ENCODE measurements around the gene CUX1.
"Not testable (repeated sequence)": the region's sequence is repeated elsewhere in the genome, so short reads cannot be mapped to it uniquely, and the experiment has no call there.

The CUX1 gene

DNA sequence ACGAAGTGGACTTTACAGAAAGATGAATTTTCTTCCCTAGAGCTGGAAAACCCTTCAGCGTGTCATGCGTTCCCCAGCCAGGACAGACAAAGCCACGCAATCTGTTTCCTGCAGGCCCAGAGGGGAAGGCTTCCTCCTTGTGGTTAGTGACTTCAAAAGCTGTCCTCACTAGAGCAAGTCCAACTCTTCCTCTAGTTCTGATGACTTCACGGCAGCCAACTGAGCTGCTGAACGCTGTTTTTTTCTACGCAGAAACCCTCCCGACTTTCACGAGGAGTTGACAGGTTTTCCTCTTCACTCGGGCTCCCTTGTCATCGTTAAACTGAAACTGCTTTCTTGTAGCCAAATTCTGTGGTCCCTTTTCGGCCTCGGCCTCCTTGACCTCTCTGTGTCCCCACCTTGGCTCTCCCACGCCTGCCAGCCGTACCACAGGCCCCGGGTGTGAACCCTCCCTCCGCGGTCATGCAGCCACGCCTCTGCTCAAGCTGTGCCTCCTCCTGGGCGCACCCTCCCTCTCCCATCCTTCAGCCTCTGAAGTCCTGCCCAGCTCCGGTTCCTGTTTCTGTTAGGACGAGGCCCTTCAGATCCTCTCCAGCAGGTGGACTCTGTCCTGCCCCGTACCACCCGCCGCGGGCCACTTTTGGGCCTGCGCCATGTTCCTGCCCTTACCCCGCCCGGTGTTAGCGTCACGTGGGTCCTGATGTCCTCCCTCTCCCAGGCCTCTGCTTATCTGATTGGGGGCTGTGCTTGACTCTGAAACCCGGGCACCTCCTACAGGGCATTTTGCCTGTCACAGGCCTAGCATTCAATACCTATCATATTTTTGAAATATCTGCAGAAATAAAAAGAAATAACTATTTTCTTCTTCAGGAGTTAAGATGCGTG is 39.3 kb downstream of the CUX1 start:
- peak; percentile 88 for DNase-seq

GRCh38 chr7:101857358-101857811 is 40.0 kb downstream of the CUX1 start:
- DNase-seq = no peak

DNA sequence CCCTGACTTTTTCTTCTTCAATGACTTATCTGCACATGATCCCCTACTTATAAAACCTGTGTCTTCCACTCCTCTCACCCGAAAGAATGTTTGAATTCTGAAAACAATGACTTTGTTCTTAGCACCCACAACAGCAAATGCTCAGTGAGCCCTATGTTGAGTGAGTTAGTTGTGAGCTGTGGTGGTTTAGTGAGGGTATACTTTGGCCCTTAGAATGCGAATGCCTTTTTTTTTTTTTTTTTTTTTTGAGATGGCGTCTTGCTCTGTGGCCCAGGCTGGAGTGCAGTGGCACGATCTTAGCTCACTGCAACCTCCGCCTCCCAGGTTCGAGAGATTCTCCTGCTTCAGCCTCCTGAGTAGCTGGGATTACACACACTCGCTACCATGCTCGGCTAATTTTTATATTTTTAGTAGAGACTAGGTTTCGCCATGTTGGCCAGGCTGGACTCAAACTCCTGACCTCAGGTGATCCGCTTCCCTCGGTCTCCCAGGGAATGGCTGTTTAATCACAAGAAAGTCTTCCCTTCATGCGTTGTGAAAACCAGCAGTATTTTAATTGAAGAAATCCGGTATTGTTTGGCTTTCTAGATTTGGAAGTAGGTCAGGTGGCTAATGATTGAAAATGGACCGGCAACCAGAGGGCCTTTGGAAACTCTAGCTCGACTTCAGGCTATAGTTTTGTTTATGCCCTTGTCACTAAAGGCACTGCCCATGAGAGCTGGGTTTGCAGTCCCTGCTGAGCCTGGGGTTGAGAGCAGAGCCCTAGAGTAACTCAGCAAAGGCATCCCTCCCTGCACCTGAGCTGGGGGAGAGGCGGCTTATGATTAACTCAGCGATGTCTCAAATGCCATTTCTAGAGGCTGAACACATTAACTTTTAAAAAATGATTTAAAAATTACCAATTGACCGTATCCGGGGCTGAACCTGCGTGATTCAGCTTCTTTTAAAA is 41.3 kb downstream of the CUX1 start:
- no peak for DNase-seq

DNA sequence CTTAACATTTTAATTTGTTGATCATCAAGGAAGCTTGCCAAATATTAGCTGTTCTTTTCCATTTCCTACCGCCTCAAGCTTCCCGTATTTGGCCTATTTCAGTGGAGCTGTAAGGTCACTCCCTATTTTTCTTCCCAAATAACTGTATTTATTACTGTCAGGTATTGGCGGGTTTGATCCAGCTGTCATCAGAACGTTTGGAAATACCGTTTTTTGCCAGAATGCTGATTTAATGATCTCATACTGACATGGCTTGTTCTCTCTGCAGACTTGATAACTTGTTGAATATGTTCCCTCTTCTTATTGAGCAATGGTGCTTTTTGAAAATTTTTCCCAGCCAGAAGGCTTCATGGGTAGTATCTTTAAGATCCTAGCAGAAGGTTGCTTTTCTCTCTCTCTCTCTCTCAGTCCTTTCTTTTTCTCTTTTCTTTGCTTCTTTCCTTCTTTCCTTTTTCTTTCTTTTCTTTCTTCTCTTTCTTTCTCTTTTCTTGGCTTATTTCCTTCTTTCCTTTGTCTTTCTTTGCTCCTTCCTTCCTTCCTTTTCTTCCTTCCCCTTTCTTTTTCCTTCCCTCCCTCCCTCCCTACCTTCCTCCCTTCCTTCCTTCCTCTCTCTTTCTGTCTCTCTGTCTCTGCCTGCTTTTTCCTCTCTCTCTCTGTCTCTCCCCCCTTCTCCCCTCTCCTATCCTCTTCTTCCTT is 42.1 kb downstream of the CUX1 start:
- DNase-seq = no peak

- DNase-seq = no peak
Observed at GRCh38 chr7:101860316-101861217, 43.1 kb downstream of the CUX1 start.

- no peak for DNase-seq
Observed at GRCh38 chr7:101861218-101861775, 43.9 kb downstream of the CUX1 start.

DNA sequence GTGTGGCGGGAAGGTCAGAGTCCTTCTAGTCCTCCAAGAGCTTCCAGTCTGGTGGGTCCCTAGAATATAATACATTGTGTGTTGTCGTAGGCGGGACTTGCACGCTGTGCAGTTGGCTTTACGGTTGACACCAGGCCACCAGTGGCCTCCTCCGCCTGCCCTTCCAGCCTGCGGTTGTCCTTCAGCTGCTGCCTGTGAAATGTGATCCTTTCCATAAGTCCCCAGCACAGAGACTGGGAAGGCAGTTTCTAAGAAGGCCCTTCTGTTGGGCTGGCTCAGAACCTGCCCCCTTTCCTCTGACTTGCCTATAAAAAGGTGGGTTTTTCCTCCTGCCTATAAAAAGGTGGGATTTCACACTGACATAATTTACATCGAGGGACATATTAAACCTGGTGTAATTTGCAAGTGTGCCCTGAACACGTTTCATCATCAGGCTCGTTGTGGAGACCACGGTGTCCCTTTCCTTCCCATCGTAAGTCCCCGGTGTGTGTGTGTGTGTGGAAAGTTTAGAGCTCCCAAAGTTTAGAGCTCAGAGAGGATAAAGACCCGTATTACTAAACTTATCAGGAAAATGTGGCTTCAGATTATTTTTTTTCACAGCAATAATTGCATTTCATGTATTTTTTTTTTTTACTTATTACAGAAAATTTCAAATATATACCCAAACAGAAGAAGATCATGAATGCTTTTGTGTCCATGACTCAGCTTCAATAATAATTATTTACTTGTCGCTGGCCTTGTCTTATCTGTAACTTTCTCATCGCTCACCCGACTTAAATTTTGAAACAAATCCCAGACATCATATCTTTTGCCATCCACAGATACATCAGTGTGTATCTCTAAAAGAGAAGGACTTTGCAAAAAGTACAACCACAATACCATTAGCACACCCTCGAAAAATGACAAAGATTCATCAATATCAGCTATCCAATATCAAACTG is 45.1 kb downstream of the CUX1 start:
- no peak for DNase-seq

GRCh38 chr7:101863598-101863997 is 46.2 kb downstream of the CUX1 start:
- no peak for DNase-seq

DNA sequence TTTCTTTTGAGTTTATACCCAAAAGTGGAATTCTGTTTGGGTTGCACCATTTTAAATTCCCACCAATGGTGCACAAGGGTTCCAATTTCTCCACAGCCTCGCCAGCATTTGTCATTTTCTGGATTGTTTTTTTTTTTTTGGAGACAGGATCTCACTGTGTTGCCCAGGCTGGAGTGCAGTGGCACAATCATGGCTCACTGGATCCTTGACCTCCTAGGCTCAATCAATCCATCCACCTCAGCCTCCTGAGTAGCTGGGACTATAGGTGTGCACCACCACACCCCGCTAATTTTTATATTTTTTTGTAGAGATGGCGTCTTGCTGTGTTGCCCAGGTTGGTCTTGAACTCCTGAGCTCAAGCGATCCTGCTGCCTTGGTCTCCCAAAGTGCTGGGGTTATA is 46.6 kb downstream of the CUX1 start:
- no peak for DNase-seq

- DNase-seq = no peak
Observed at GRCh38 chr7:101865031-101865430, 47.6 kb downstream of the CUX1 start.

GRCh38 chr7:101865455-101865854 is 48.0 kb downstream of the CUX1 start:
- DNase-seq = no peak

DNA sequence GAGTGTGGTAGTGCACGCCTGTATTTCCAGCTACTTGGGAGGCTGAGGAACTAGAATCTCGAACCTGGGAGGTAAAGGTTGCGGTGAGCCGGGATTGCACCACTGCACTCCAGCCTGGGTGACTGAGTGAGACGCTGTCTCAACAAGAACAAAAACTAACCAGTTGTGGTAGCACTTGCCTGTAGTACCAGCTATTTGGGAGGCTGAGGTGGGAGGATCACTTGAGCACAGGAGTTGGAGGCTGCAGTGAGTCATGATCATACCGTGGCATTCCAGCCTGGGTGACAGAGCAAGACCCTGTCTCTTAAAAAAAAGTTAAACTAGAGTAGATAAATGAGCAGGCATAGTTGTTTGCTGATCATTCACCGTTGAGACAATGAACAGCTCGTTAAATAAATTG is 48.9 kb downstream of the CUX1 start:
- no peak for DNase-seq

GRCh38 chr7:101867265-101867664 is 49.8 kb downstream of the CUX1 start:
- no peak for DNase-seq

DNA sequence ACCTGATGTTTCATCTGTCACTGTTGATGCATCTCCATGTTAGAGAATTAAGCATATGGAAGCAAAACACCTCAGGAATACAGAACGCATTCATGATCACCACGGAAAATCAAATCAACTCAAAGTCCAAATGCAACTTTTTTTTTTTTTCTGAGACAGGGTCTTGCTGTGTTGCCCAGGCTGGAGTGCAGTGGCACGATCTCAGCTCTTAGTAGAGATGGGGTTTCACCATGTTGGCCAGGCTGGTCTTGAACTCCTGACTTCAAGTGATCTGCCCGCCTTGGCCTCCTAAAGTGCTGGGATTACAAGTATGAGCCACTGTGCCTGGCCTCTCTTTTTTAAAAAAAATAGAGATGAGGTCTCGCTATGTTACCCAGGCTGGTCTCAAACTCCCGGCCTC is 50.3 kb downstream of the CUX1 start:
- not testable (repeated sequence) for DNase-seq

- no peak for DNase-seq
Observed at GRCh38 chr7:101868191-101868950, 50.9 kb downstream of the CUX1 start.

- no peak for DNase-seq
Observed at GRCh38 chr7:101869026-101869900, 51.8 kb downstream of the CUX1 start.

GRCh38 chr7:101869901-101870290 is 52.5 kb downstream of the CUX1 start:
- no peak for DNase-seq

DNA sequence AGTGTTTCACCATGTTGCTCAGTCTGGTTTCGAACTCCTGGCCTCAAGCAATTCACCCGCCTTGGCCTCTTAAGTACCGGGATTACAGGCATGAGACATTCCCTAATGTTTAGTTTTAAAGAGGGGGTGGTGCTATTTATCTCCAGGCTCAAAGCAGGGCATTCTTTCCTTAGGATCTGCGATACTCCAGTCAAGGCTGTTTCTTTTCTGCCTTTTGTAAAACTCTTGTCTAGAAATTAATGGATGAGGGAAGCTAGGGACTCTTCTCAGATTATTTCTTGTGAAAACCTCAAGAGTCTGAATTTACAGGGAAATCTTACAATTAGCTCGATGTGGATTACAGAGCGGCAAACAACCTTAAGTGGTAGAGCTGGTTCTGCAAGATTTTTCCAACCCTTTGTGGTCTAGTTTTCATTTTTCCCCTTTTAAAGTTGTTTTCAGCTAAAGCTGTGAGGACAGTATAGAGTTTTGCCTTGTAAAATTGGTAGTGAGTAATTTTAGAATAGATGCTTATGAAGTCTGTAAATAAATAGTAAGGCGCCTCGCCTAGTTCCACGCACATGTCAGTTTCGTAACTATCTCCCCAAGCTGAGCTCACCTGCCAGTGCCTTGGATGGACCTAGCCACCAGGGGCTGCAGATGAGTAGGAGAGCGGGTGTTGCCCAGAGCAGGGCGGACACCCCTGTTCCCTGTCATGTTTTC is 53.1 kb downstream of the CUX1 start:
- no peak for DNase-seq
